IPS-15b (cell line): Measurements from ENCODE around the gene KCNK17.
A peak's percentile ranks its signal among the peaks of the same experiment; 100 is the strongest.

Experiments
- H3K27me3 ChIP-seq: one replicate; pipeline ENCODE4 v1.6.1; 2013; ENCODE audit warnings: low read length; ENCODE audit not compliant: control insufficient read depth, insufficient read depth
- H3K36me3 ChIP-seq: one replicate; pipeline ENCODE4 v1.6.1; 2013; ENCODE audit warnings: low read length; ENCODE audit not compliant: control insufficient read depth, insufficient read depth
- H3K4me1 ChIP-seq: one replicate; pipeline ENCODE4 v1.6.1; 2013; ENCODE audit warnings: mild to moderate bottlenecking, low read length; ENCODE audit not compliant: control insufficient read depth, insufficient read depth
- H3K4me3 ChIP-seq: one replicate; pipeline ENCODE4 v1.5.1; 2013; ENCODE audit warnings: low read depth, low read length
- H3K9ac ChIP-seq: one replicate; pipeline ENCODE4 v1.6.1; 2013; ENCODE audit warnings: low read depth, mild to moderate bottlenecking, low read length
- H3K9me3 ChIP-seq: one replicate; pipeline ENCODE4 v1.6.1; 2013; ENCODE audit warnings: mild to moderate bottlenecking, low read length; ENCODE audit not compliant: control insufficient read depth, insufficient read depth

KCNK17 gene, protein sequence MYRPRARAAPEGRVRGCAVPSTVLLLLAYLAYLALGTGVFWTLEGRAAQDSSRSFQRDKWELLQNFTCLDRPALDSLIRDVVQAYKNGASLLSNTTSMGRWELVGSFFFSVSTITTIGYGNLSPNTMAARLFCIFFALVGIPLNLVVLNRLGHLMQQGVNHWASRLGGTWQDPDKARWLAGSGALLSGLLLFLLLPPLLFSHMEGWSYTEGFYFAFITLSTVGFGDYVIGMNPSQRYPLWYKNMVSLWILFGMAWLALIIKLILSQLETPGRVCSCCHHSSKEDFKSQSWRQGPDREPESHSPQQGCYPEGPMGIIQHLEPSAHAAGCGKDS

DNA sequence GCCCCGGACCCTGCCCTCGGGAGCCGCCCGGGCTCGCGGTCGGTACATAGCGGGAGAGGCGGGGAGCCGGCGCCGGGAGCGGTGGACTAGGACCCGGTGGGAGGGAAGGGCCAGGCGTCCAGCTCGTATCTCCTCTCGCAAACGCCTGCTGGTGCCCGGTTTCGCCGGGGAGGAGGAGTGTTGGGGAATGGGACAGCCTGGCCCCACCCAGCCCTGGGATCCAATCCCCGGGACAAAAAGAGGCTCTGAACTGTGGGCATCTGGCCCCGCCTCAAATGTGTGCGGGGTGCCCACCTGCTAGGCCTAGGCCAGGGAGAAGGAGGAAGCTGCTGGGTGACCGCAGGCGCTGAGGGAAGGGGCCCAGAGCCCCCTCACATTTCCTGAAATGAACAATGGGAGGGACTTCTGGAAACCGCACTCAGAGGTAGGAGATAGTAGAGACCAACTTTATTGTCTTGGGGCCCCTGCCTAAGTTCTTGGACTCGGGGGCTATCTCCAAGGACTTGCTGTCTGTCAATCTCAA lies at the start of gene KCNK17:
Gene KCNK17 (minus strand): TSS at position 147 of the 523 bp plus-strand sequence. CDS start 99 bp downstream, at position 48.
- peak within 1 kb of the TSS; percentile 69 for H3K4me3 ChIP-seq
- H3K36me3 ChIP-seq = no peaks in the 10 kb centered on the region
- H3K27me3 ChIP-seq = peaks cover 45% of the 10 kb centered on the region
- H3K9ac ChIP-seq = peak within 1 kb of the TSS; percentile 37
- H3K9me3 ChIP-seq = no peaks in the 10 kb centered on the region
- no peaks in the 10 kb centered on the region for H3K4me1 ChIP-seq

DNA sequence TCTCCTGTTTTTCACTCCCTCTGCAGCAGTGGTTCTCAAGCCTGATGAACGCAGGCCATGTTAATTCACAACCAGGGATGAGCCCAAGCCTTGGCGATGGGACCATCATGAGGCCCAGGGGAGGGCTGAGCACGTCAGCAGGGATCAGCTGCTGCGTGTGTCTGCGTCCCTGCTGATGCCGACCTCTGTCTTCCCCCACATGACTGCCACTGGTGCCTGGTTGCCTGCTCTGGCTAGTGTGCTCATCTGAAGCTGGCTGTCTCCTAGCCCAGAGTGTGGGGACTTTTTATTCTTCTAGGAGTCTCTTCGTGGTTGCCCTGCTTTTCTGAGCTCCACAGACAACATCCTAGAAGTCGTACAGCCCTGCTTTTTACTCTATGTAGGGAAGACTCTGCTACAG lies 49.1 kb upstream of the KCNK17 start:
- Histone ChIP-seq H3K27me3 (no peaks in the 10 kb centered on the region), H3K36me3 (no peaks in the 10 kb centered on the region), H3K4me1 (peaks cover 3% of the 10 kb centered on the region), H3K9ac (no peak overlapping the region), H3K9me3 (no peaks in the 10 kb centered on the region), H3K4me3 (no peak overlapping the region)

DNA sequence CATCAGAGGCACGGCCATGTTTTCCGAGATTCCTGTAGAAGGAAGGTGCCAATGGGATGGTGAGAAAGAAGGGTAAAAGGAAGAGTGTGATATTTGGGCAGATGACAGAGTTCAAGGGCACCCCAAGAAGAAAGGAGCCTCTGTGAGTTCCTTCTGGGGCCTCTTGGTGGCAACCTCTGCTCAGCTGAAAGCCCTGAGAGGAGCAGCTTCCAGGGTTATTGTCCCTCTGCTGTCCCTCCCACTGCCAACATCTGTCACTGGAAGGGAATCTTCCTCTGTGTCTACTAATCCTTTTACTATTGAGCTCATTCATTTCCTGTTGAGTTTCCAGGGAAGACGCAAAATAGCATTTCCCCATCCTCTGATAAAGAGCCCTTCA lies 48.3 kb upstream of the KCNK17 start:
- no peak overlapping the region for H3K4me3 ChIP-seq
- H3K4me1 ChIP-seq = peaks cover 3% of the 10 kb centered on the region
- H3K9ac ChIP-seq = no peak overlapping the region
- no peaks in the 10 kb centered on the region for H3K27me3 ChIP-seq
- no peaks in the 10 kb centered on the region for H3K36me3 ChIP-seq
- H3K9me3 ChIP-seq = no peaks in the 10 kb centered on the region

DNA sequence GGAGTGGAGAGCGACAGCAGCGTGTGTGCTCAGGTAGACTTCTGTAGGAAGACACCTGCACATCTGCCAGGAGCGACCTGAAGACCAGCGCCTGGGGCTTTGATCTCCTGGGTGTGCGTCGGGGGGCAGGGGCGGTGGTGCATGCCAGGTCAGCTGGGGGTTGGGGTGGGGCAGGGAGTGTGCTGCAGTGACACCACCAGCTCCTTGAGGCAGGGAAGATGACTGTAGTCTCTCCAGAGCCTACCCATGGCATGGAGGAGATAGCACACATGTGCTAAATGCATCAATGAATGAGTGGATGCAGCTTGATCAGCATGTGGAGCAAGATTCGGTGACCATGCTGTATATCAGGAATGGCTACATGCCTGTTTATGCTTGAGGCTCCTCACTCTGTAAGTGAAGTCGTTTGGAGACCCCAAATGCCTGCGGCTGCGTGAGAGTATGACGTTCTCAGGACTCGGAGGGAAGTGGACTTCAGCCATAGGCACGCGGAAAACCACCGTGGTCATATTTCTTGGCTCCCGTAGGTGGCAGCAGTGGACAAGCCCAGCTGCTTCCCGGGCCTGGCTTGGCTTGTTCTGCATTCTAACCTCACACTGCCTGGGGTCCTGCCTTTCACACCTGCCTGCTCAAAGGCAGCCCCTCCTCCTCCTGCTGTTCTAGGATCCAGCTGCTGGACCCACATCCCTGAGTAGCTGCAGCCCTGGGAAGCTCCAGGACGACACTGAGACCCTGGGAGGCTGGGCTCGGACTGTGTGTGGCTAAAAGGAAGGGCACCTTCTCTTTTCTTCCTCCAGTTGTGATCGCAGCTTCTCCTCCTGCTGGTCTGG lies 47.7 kb upstream of the KCNK17 start:
- Histone ChIP-seq H3K9ac (no peak overlapping the region), H3K27me3 (no peaks in the 10 kb centered on the region), H3K4me1 (peaks cover 3% of the 10 kb centered on the region), H3K4me3 (no peak overlapping the region), H3K36me3 (no peaks in the 10 kb centered on the region), H3K9me3 (no peaks in the 10 kb centered on the region)

DNA sequence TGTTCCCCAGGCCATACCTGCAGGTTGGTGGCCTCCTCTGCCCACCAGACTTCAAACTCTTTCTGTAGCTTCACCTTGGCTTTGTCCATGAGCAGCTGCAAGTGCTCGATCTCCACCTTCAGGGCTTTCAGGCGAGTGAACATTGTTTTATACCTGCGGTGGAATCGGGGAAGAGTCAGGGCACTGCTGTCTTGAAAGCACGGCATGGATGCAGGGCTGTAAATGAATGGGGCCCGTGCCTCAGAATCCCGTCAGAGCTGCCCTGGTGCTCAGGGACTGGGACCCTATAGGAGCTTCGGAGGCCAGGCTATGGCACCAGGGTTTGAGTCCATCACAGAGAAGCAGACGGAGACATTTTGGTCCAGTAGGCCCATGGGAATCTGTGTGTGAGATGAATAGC lies 46.2 kb upstream of the KCNK17 start:
- no peaks in the 10 kb centered on the region for H3K36me3 ChIP-seq
- no peaks in the 10 kb centered on the region for H3K9me3 ChIP-seq
- no peaks in the 10 kb centered on the region for H3K27me3 ChIP-seq
- no peak overlapping the region for H3K4me3 ChIP-seq
- H3K9ac ChIP-seq = no peak overlapping the region
- peaks cover 3% of the 10 kb centered on the region for H3K4me1 ChIP-seq

DNA sequence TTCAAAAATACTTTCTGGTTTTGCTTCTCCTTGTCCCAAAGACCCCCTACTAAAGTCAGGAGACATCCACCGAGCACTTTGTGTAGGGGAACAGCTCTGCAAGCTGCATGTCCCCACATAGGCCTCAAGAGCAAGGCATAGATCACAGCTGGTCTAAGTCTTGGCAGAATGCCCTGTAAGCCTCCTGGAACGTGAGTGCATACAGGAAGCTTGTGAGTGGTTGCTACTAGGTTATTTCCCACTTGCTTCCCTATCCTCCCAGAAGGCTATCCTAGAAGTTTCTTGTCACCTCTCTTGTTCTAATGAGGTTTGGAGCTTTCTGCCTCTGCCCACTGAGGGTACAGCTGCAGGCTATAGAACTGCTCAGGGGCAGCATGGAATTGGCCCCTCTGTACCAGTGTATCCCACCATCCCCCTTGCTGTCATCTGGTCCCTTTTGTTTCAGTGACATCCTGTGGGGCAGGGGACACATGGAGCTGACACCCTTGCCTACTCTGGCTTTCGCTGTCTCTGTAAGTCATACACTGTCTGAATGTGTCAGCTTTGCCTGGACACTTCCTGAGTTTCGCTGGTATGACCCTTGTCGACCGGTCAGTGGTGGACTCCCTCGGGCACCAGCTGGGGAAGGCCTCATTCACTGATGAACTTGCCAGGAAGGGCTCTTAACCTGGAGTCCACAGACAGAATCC lies 43.9 kb upstream of the KCNK17 start:
- H3K27me3 ChIP-seq = no peaks in the 10 kb centered on the region

DNA sequence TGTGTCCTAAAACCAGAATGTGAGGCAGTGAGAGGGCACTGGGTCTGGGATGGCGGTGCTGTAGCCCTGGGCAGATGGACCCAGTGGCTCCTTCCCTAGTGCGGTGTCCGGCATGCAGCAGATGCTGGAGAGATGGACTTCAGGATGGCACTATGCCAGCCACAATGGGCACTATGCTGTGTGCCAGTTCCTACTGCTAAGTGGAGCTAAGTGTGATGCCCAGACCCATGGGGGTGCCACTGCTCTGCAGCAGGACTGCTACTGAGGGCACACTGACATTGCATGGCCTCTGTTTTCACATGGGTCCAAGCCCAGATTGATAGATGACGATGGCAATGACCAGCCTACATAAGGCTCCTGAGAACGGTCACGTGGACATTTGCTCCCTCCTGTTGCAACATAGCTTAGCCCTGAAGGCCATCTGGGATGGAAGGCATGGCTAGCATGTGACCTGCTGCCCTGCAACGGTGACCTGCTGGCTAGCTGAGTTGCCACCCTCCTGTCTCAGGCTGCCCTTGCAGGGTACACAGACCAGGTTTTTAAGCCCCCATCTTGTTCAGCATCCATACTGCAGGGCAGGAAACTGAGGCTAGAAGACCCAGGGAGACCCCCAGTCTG lies 39.6 kb upstream of the KCNK17 start:
- no peak overlapping the region for H3K9ac ChIP-seq
- H3K4me3 ChIP-seq = no peak overlapping the region
- no peaks in the 10 kb centered on the region for H3K36me3 ChIP-seq
- H3K9me3 ChIP-seq = no peaks in the 10 kb centered on the region
- H3K27me3 ChIP-seq = no peaks in the 10 kb centered on the region
- no peaks in the 10 kb centered on the region for H3K4me1 ChIP-seq

More for the DNA sequence above, 43.9 kb upstream of the KCNK17 start:
- H3K9me3 ChIP-seq = no peaks in the 10 kb centered on the region
- H3K4me3 ChIP-seq = no peak overlapping the region
- no peak overlapping the region for H3K9ac ChIP-seq
- peaks cover 3% of the 10 kb centered on the region for H3K4me1 ChIP-seq
- H3K36me3 ChIP-seq = no peaks in the 10 kb centered on the region

DNA sequence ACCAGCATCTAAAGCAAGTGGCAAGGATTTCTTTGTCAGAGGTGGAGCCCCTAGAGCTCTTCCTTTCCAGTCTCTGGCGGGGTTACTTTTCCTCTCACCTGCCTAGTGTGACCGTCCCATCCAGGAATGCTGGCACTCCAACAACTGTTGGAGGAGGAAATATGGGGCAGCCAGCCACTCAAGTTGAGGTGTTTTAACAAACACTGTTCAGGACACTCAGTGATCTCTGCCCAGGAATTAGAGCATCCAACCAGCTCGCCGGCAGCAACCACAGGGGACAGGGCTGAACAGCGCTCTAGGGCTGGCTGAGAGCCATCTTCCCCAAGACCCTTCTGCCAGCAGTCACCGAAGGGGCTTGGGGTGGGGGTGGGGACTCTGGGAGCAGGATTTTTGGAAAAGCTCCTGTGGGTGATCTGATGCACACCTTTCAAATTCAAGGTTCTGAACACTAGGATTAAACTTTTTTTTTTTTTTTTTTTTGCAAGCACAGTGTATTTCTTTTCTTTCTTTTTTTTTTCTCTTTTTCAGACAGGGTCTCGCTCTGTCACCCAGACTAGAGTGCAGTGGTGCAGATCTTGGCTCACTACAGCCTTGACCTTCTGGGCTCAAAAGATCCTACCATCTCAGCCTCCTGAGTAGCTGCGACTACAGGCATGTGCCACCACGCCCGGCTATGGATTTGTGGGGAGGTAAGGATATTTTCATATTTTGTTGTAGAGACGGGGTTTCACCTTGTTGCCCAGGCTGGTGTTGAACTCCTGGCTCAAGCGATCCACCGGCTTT lies 36.7 kb upstream of the KCNK17 start:
- Histone ChIP-seq H3K9me3 (no peaks in the 10 kb centered on the region), H3K4me1 (no peaks in the 10 kb centered on the region), H3K36me3 (no peaks in the 10 kb centered on the region), H3K9ac (no peak overlapping the region), H3K27me3 (no peaks in the 10 kb centered on the region), H3K4me3 (no peak overlapping the region)

DNA sequence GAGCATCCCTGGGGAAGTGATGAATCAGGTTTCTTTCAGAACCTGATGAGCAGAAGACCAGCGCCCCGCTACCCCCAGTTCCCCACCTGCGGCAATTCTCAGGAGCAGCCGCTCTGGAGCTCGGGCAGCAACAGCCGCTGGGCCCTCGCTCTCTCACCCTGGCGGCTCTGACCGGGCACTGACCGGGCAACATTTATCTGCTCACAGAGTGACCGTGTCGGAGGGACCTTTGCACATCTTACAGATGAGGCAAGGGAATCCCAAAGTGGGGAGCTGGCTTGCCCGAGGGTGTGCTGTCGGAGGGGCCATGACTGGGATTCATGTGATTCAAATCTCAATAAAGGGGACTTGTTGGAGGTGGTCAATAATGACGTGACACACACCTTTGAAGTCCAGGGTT lies 34.5 kb upstream of the KCNK17 start:
- Histone ChIP-seq H3K4me1 (peaks cover under 1% of the 10 kb centered on the region), H3K9me3 (no peaks in the 10 kb centered on the region), H3K4me3 (no peak overlapping the region), H3K9ac (no peak overlapping the region), H3K36me3 (no peaks in the 10 kb centered on the region), H3K27me3 (no peaks in the 10 kb centered on the region)

DNA sequence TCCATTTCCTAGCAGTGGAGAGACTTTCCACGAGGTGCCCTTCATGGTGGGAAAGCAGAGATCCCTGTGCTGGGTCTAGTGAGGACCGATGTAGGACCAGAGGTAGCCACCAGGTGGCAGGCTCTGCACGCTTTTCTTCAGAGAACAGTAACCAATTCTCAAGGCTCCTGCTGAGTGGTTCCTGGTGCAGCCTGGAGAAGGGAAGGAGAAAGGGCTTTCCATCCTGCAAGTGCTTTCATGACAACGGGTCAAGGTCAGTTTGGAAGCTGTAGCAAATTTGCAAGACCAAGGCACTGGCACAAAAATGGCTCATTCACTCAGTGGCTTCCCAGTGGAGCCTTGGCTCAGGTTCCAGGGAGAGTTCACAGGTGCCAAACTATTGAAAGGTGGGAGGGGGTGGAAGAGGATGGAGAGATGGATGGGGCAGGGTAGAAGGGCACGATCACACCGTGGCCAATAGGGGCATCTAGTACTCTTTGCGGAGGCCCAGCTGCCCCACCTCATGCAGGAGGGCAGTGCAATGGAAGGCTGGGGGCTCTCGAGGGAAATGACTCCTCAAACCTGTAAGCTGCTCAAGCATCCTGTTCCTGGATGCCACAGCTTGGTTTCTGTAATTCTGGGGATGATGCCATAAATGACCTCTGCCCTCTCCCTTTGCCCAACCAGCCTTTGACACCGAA lies 33.8 kb upstream of the KCNK17 start:
- Histone ChIP-seq H3K36me3 (no peaks in the 10 kb centered on the region), H3K9me3 (no peaks in the 10 kb centered on the region), H3K4me3 (no peak overlapping the region), H3K4me1 (peaks cover 2% of the 10 kb centered on the region), H3K27me3 (no peaks in the 10 kb centered on the region), H3K9ac (no peak overlapping the region)
